ENCODE results near the gene OR1D5. TPM values are rescaled to one million over a fixed set of nuclear protein-coding genes. Genes with fewer than 3 reads are reported as not detected.

The OR1D5 gene
- total and polyA plus RNA-seq, 3 donors from 2014 or later = not detected

DNA sequence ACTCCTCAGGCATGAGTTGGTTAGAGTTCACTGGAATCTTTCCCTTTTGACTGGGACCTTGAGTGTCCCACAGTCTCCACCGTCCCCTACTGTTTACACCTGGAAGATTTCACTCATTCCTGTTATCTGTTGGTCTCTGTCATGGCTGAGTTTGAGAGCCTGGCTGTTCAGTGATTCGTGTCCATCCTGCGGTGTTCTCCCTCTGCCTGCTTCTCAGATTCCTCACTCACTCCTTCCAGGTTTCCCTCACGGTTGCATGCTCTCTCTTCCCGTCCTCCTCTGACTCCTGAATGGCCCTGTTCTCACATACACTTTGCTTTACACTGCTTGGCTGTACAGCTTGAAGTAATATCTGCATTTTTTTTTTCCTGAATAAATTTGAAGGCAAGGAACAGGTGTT, 24.5 kb downstream of the OR1D5 start:
- no peak for DNase-seq
- H3K27me3 ChIP-seq = no peaks in the 10 kb centered on the region

DNA sequence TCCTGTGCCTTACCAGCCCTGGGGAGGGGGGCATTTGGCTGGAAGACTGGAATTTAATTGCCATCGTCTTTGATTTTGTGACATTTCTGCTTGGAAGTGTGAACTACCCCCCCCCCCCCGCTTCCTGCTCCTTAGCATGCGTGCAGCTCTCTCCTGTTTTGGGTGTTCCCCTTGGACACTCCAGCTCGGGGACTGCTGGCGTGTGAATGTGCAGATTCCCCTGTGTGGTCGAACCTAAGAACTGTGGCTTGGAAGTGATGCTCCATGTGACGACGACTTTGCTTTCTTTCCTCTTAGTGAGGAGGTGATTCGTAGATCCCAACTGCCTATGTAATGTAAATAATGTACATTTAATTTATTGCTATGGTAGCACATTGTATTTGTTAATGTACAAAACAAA, 26.1 kb downstream of the OR1D5 start:
- no peak overlapping the region for H3K4me3 ChIP-seq
- DNase-seq = no peak
- no peaks in the 10 kb centered on the region for H3K36me3 ChIP-seq (ENCODE audit: low read depth, missing control alignments)
- no peaks in the 10 kb centered on the region for H3K9me3 ChIP-seq
- intact Hi-C loops (cut with DNase I; ENCODE audit: low total_unique reads) = no loop called here
- no peaks in the 10 kb centered on the region for H3K4me1 ChIP-seq
- WGBS, 2 donors = 77 to 78% methylated on average over 9 of the region's 9 CpGs
- no peak overlapping the region for H3K27ac ChIP-seq
- no peaks in the 10 kb centered on the region for H3K27me3 ChIP-seq
- no peak for TF ChIP-seq POLR2A (IDR thresholded peaks at IDR 0.05)
- TF ChIP-seq, protein P1, sequence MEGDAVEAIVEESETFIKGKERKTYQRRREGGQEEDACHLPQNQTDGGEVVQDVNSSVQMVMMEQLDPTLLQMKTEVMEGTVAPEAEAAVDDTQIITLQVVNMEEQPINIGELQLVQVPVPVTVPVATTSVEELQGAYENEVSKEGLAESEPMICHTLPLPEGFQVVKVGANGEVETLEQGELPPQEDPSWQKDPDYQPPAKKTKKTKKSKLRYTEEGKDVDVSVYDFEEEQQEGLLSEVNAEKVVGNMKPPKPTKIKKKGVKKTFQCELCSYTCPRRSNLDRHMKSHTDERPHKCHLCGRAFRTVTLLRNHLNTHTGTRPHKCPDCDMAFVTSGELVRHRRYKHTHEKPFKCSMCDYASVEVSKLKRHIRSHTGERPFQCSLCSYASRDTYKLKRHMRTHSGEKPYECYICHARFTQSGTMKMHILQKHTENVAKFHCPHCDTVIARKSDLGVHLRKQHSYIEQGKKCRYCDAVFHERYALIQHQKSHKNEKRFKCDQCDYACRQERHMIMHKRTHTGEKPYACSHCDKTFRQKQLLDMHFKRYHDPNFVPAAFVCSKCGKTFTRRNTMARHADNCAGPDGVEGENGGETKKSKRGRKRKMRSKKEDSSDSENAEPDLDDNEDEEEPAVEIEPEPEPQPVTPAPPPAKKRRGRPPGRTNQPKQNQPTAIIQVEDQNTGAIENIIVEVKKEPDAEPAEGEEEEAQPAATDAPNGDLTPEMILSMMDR (IDR thresholded peaks at IDR 0.05) = no peak

More for the DNA sequence above, 24.5 kb downstream of the OR1D5 start:
- intact Hi-C loops (cut with DNase I; ENCODE audit: low total_unique reads) = no loop called here
- no peak overlapping the region for H3K4me3 ChIP-seq
- H3K36me3 ChIP-seq (ENCODE audit: low read depth, missing control alignments) = no peaks in the 10 kb centered on the region
- no peaks in the 10 kb centered on the region for H3K4me1 ChIP-seq
- H3K27ac ChIP-seq = no peak overlapping the region
- no peaks in the 10 kb centered on the region for H3K9me3 ChIP-seq
- 61 to 67% methylated on average over 5 of the region's 5 CpGs for WGBS, 2 donors
- no peak for TF ChIP-seq POLR2A (IDR thresholded peaks at IDR 0.05)
- TF ChIP-seq, protein P1 (IDR thresholded peaks at IDR 0.05) = no peak

DNA sequence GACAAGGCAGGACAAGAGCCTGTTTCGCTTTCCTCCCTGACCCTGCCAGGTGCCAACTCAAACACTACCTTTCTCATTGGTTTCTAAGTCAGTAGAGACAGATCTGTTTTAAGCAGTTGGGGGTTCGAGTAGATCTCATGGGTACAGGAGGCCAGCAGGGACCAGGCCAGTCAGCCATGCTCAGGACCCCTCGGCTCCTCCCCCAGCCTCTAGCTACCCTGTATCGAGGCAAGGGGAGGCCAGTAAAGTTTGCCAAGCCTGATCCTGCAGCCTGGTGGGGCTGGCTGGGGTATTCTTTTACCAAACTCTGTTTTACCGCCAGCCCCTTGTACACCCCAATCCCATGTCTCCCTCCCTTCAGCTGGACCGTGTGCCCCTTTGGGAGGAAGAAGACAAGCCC, 26.6 kb downstream of the OR1D5 start:
- 79% methylated on average over 6 of the region's 6 CpGs for WGBS, 2 donors
- Histone ChIP-seq H3K36me3 (ENCODE audit: low read depth, missing control alignments) (no peaks in the 10 kb centered on the region), H3K9me3 (no peaks in the 10 kb centered on the region), H3K4me3 (no peak overlapping the region), H3K27me3 (no peaks in the 10 kb centered on the region), H3K4me1 (no peaks in the 10 kb centered on the region), H3K27ac (no peak overlapping the region)
- TF ChIP-seq POLR2A (IDR thresholded peaks at IDR 0.05) = no peak
- TF ChIP-seq, protein P1 (IDR thresholded peaks at IDR 0.05) = no peak
- no peak for DNase-seq
- intact Hi-C loops (cut with DNase I; ENCODE audit: low total_unique reads) = no loop called here

DNA sequence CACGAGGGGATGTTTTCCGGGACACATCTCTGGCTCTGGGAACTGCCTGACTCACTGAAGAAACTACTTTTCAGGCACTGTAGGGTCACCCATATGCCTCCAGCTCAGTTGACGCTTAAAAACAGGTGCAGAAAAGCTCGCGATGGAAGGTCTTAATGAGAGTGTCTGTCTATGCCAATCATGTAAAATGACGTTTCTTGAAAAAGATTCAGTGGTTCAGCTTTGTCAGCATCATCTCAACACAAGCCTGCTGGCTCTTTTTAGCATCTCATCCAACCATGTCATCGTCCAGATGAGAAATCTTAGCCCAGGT, 27.5 kb downstream of the OR1D5 start:
- H3K27me3 ChIP-seq = no peaks in the 10 kb centered on the region
- 77 to 91% methylated on average over 7 of the region's 7 CpGs for WGBS, 2 donors
- intact Hi-C loops (cut with DNase I; ENCODE audit: low total_unique reads) = no loop called here
- no peak overlapping the region for H3K4me3 ChIP-seq
- no peaks in the 10 kb centered on the region for H3K36me3 ChIP-seq (ENCODE audit: low read depth, missing control alignments)
- H3K9me3 ChIP-seq = no peaks in the 10 kb centered on the region
- no peak for DNase-seq
- H3K27ac ChIP-seq = no peak overlapping the region
- no peaks in the 10 kb centered on the region for H3K4me1 ChIP-seq
- TF ChIP-seq, protein P1 (IDR thresholded peaks at IDR 0.05) = no peak
- TF ChIP-seq POLR2A (IDR thresholded peaks at IDR 0.05) = no peak

DNA sequence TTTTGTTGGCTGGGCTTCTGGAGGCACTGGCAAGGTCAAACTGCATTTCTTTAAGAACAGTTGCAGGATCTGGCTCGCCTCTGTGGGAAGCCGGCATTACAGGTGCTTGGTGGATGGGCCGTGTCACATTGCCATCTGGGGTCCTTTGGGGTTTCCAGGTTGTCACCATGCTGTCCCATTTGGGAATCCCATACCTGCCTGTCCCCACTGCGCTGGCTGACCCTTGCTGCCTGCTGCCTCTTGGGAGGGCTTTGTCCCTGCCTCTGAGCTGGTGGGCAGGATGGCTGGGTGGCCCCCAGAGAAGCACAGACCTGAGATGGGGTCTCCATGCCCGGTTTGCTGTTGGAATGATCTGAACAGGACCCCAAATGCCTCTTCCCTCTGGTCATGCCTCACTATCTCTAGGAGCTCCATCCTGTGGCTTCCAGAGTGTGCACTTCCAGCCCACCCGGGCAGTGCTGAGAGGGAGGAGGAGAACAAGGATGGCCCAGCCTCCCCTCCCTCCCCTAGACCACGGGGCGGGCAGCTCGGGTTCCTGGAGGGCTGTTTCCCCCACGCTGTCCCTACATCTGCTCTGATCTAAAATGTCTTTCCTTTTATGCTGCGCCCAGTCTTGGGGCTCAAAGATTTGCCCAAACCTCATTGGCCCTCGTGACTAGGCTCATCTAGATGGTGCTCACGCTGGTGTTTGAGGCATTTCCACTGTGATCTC, 28.0 kb downstream of the OR1D5 start:
- no peak for DNase-seq
- intact Hi-C loops (cut with DNase I; ENCODE audit: low total_unique reads) = no loop called here
- Histone ChIP-seq H3K9me3 (no peaks in the 10 kb centered on the region), H3K27me3 (no peaks in the 10 kb centered on the region), H3K36me3 (ENCODE audit: low read depth, missing control alignments) (no peaks in the 10 kb centered on the region), H3K27ac (no peak overlapping the region), H3K4me1 (no peaks in the 10 kb centered on the region), H3K4me3 (no peak overlapping the region)
- TF ChIP-seq, protein P1 (IDR thresholded peaks at IDR 0.05) = no peak
- no peak for TF ChIP-seq POLR2A (IDR thresholded peaks at IDR 0.05)
- 73 to 74% methylated on average over 12 to 13 of the region's 13 CpGs for WGBS, 2 donors
